GM12891 (cell line): ENCODE results near the gene ENTPD7.

Source experiments
- PAX5 ChIP-seq: IDR thresholded peaks from 2 replicates; pipeline ENCODE4 v1.6.1; 2011; ENCODE audit warnings: low read length, moderate library complexity, mild to moderate bottlenecking; ENCODE audit not compliant: insufficient read depth, severe bottlenecking
- POLR2A ChIP-seq: IDR thresholded peaks from 2 replicates; pipeline ENCODE4 v1.6.1; 2011; ENCODE audit warnings: low read depth, low read length, control low read depth
- POLR2AphosphoS5 ChIP-seq: IDR thresholded peaks from 2 replicates; pipeline ENCODE4 v1.6.1; 2011; ENCODE audit warnings: low read depth, low read length, control low read depth
- POU2F2 ChIP-seq: IDR thresholded peaks from 2 replicates; pipeline ENCODE4 v1.6.1; 2011; ENCODE audit warnings: low read depth, mild to moderate bottlenecking, control low read depth, low read length, moderate library complexity
- SPI1 ChIP-seq: IDR thresholded peaks from 2 replicates; pipeline ENCODE4 v1.6.1; 2011; ENCODE audit warnings: low read depth, low read length, control low read depth
- TAF1 ChIP-seq: IDR thresholded peaks from 2 replicates; pipeline ENCODE4 v1.6.1; 2011; ENCODE audit warnings: low read depth, low read length, control low read depth

- no peak for TF ChIP-seq POLR2AphosphoS5
- no peak for TF ChIP-seq POU2F2
- no peak for TF ChIP-seq POLR2A
- no peak for TF ChIP-seq PAX5
- TF ChIP-seq TAF1 = no peak
- TF ChIP-seq SPI1 = no peak
These were observed 91.3 kb downstream of the ENTPD7 start for GRCh38 chr10:99750641-99751040.
